ENCODE results near the gene BCAS3.

GRCh38 chr17:60646701-60647100 is 30.9 kb upstream of the BCAS3 start:
- TF ChIP-seq CTCF (conservative IDR thresholded peaks at IDR 0.05) = no peak
- no peak for TF ChIP-seq ZFX (IDR thresholded peaks at IDR 0.05)

Data from C4-2B (cell line).